ENCODE measurements around the gene GNA12.

Gene GNA12

GRCh38 chr7:2830609-2831376 lies 13.3 kb downstream of the GNA12 start:
- Histone ChIP-seq H3K27me3 (ENCODE audit: insufficient read depth, poor library complexity, severe bottlenecking) (no peaks in the 10 kb centered on the region), H3K27ac (replicated peaks) (no peak overlapping the region), H3K4me3 (replicated peaks; ENCODE audit: insufficient read depth, low read length) (no peak overlapping the region)
- TF ChIP-seq CTCF (IDR thresholded peaks at IDR 0.05; ENCODE audit: insufficient read depth, low read length) (no peak), POLR2AphosphoS5 (IDR thresholded peaks at IDR 0.05; ENCODE audit: low read depth) (no peak), GABPA (IDR thresholded peaks at IDR 0.05; ENCODE audit: low read depth) (no peak), SPI1 (IDR thresholded peaks at IDR 0.05; ENCODE audit: borderline replicate concordance, low read depth) (no peak), REST (IDR thresholded peaks at IDR 0.05; ENCODE audit: insufficient replicate concordance, low read depth) (no peak)
- DNase-seq (ENCODE audit: low read depth in 1 of 2, low spot score in 1 of 2): no peak

GRCh38 chr7:2829040-2829439 lies 15.1 kb downstream of the GNA12 start:
- no peaks in the 10 kb centered on the region for H3K27me3 ChIP-seq (ENCODE audit: insufficient read depth, poor library complexity, severe bottlenecking)
- DNase-seq (ENCODE audit: low read depth in 1 of 2, low spot score in 1 of 2): no peak
- H3K27ac ChIP-seq (replicated peaks): no peak overlapping the region
- TF ChIP-seq GABPA (IDR thresholded peaks at IDR 0.05; ENCODE audit: low read depth) (no peak), POLR2AphosphoS5 (IDR thresholded peaks at IDR 0.05; ENCODE audit: low read depth) (no peak)
- no peak overlapping the region for H3K4me3 ChIP-seq (replicated peaks; ENCODE audit: insufficient read depth, low read length)

GRCh38 chr7:2826771-2827170 lies 17.3 kb downstream of the GNA12 start:
- Histone ChIP-seq H3K4me3 (replicated peaks; ENCODE audit: insufficient read depth, low read length) (no peak overlapping the region), H3K27ac (replicated peaks) (no peak overlapping the region), H3K27me3 (ENCODE audit: insufficient read depth, poor library complexity, severe bottlenecking) (no peaks in the 10 kb centered on the region)
- DNase-seq (ENCODE audit: low read depth in 1 of 2, low spot score in 1 of 2): no peak
- TF ChIP-seq GABPA (IDR thresholded peaks at IDR 0.05; ENCODE audit: low read depth): no peak
- no peak for TF ChIP-seq POLR2AphosphoS5 (IDR thresholded peaks at IDR 0.05; ENCODE audit: low read depth)
- TF ChIP-seq REST (IDR thresholded peaks at IDR 0.05; ENCODE audit: insufficient replicate concordance, low read depth): no peak
- no peak for TF ChIP-seq CTCF (IDR thresholded peaks at IDR 0.05; ENCODE audit: insufficient read depth, low read length)
- TF ChIP-seq SPI1 (IDR thresholded peaks at IDR 0.05; ENCODE audit: borderline replicate concordance, low read depth): no peak

DNA sequence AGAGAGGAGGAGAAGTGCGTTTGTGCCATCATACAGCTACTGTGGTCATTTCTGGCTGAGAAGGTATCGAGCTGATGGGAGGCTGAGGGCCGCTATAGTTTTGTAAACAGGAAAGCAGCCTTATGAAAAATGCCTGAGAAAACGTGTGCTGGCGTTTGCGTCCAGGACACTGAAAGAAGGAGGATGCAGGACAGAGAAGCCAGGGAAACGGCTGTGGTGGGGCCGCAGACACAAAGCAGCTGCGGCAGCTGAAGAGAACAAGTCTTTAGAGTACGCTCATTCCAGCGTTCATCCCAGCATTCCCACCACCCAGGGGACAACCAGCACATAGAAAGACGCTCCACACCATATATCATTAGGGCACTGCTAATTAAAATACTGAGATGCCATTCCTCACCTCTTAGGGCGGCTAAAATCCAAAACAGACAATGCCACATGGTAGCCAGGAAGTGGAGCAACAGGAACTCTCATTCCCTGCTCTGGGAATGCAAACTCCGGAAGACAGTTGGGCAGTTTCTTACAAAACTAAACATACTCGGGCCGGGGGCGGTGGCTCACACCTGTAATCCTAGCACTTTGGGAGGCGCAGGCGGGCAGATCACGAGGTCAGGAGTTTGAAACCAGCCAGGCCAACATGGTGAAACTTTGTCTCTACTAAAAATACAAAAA lies 18.4 kb downstream of the GNA12 start:
- H3K4me3 ChIP-seq (replicated peaks; ENCODE audit: insufficient read depth, low read length): no peak overlapping the region
- TF ChIP-seq POLR2AphosphoS5 (IDR thresholded peaks at IDR 0.05; ENCODE audit: low read depth): no peak
- TF ChIP-seq SPI1 (IDR thresholded peaks at IDR 0.05; ENCODE audit: borderline replicate concordance, low read depth): no peak
- TF ChIP-seq CTCF (IDR thresholded peaks at IDR 0.05; ENCODE audit: insufficient read depth, low read length): no peak
- no peak for TF ChIP-seq REST (IDR thresholded peaks at IDR 0.05; ENCODE audit: insufficient replicate concordance, low read depth)
- TF ChIP-seq GABPA (IDR thresholded peaks at IDR 0.05; ENCODE audit: low read depth): no peak

More for the DNA sequence above, 18.4 kb downstream of the GNA12 start:
- H3K27me3 ChIP-seq (ENCODE audit: insufficient read depth, poor library complexity, severe bottlenecking): no peaks in the 10 kb centered on the region
- no peak overlapping the region for H3K27ac ChIP-seq (replicated peaks)
- DNase-seq (ENCODE audit: low read depth in 1 of 2, low spot score in 1 of 2): no peak

All from HL-60 (cell line).